ENCODE measurements around the gene DUSP10. TPM values are rescaled to one million over a fixed set of nuclear protein-coding genes. Genes with fewer than 3 reads are reported as not detected.
A peak's percentile ranks its signal among the peaks of the same experiment; 100 is the strongest.

DUSP10 gene
- total RNA-seq: 10 to 100 TPM; 11.4 to 19.9 (median 15.7) TPM
- polyA plus RNA-seq: 1 to 10 TPM; 2.5 to 4.1 (median 3.6) TPM

DNA sequence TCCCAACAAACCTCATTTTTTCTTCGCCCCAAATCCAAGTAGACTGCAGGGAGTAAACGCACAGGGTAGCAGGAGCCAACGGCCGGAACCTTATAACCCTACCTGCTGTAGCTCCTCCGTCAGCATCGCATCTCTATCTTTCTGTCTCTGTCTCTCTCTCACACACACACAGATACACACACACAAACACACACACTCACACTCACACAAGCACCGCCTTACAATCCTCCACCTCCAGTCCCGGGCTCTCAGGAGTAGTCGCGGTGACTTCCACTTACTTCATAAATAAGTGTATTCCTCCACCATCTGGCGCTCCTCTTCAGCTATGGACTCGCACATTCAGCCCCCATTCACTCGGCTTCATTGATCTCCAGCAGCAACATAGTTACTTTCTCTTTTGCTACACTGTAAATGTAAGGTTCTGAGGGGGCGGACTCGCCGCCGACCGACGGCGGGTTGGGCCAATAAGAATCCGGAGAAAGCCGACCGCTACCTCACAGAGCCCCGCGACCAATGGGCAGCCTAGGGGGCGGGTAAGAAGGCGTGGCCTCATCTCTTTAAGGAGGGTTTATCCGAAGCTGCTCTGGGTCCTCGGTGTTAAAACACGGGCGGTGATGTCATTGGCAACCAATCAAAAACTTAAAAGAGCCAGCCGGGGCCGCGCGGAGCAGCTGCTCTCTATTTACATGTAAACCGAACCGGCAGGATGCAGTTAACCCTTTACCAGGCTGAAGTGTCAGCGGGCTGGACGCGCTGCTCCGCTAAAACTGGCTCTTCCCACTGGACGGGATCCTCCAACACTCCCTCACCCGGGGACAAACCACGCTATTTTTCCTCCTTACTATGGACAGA, at the start of gene DUSP10:
TSS of gene DUSP10 (minus strand) at position 387 of the 852 bp plus-strand sequence. CDS start 2,345 bp downstream, outside the sequence.
- DNase-seq: peak; percentile 100
- no peaks in the 10 kb centered on the region for H3K27me3 ChIP-seq
- no peaks in the 10 kb centered on the region for H3K9me3 ChIP-seq
- intact Hi-C loops (cut with DNase I): loop anchor here (2.0 to 10.0 kb wide), 10 partner anchors 33 to 863 kb away; partner anchors contain the start of gene HLX
- peak in 2 of 4 donors; percentile 44 to 58 for TF ChIP-seq EP300 (IDR thresholded peaks at IDR 0.05)
- peak; percentile 88 to 95 for TF ChIP-seq POLR2A (IDR thresholded peaks at IDR 0.05)
- TF ChIP-seq, protein P1, sequence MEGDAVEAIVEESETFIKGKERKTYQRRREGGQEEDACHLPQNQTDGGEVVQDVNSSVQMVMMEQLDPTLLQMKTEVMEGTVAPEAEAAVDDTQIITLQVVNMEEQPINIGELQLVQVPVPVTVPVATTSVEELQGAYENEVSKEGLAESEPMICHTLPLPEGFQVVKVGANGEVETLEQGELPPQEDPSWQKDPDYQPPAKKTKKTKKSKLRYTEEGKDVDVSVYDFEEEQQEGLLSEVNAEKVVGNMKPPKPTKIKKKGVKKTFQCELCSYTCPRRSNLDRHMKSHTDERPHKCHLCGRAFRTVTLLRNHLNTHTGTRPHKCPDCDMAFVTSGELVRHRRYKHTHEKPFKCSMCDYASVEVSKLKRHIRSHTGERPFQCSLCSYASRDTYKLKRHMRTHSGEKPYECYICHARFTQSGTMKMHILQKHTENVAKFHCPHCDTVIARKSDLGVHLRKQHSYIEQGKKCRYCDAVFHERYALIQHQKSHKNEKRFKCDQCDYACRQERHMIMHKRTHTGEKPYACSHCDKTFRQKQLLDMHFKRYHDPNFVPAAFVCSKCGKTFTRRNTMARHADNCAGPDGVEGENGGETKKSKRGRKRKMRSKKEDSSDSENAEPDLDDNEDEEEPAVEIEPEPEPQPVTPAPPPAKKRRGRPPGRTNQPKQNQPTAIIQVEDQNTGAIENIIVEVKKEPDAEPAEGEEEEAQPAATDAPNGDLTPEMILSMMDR (IDR thresholded peaks at IDR 0.05): no peak
- TF ChIP-seq POLR2AphosphoS5 (IDR thresholded peaks at IDR 0.05): peak; percentile 93 to 100 (median 96)
- peak within 1 kb of the TSS; percentile 67 to 82 (median 70) for H3K4me3 ChIP-seq
- peak within 1 kb of the TSS; percentile 96 to 99 (median 97) for H3K27ac ChIP-seq
- WGBS, 2 donors: 0% methylated on average over 44 of the region's 44 CpGs
- peaks cover 0 to 45% (median 36%) of the 10 kb centered on the region in 4 donors for H3K4me1 ChIP-seq
- H3K36me3 ChIP-seq: peaks cover 0 to 9% (median 0%) of the 10 kb centered on the region in 4 donors

DNA sequence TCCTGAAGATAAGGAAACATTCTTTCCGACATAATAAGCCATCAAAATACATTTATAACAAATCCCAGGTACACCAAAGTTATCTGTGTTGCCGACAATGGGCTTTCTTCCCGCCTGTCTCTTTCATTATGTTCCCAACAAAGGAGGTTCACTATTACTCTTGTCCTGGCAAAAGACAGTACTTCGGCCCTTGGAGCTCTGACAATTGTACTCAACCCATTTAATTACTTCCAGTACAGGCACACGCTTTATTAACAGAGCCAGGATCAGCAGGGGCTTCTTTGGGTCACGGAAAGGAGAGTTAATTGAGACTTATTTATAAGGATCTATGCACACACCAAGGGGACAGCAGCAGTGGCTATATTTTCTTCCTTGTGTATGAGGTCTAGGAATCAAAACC, 46.6 kb upstream of the DUSP10 start:
- TF ChIP-seq EP300 (IDR thresholded peaks at IDR 0.05): no peak
- TF ChIP-seq POLR2AphosphoS5 (IDR thresholded peaks at IDR 0.05): no peak
- TF ChIP-seq POLR2A (IDR thresholded peaks at IDR 0.05): no peak
- TF ChIP-seq, protein P1 (IDR thresholded peaks at IDR 0.05): no peak
- no peaks in the 10 kb centered on the region for H3K9me3 ChIP-seq
- intact Hi-C loops (cut with DNase I): no loop called here
- H3K27me3 ChIP-seq: no peaks in the 10 kb centered on the region
- no peaks in the 10 kb centered on the region for H3K36me3 ChIP-seq
- no peaks in the 10 kb centered on the region for H3K4me1 ChIP-seq
- H3K4me3 ChIP-seq: no peak overlapping the region
- H3K27ac ChIP-seq: no peak overlapping the region
- no peak for DNase-seq
- WGBS, 2 donors: 79 to 88% methylated on average over 6 of the region's 6 CpGs

DNA sequence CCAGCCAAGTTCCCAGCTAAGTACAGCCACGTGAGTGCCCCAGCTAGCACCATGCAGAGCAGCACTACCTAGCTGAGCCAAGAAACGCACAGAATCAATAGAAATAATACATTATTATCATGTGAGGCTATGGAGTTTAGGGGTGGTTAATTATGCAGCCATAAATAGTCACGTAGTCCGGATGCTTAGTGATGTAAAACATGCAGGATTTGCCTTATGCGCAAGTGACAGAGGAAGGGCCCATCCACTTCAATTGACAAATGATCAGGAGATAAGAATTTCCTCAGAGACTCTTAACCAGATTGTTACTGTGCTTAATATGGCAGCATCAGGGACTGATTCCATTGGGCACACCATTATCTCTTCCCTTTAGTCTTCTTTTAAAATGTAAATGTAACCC, 44.8 kb upstream of the DUSP10 start:
- H3K27me3 ChIP-seq: no peaks in the 10 kb centered on the region
- TF ChIP-seq POLR2AphosphoS5 (IDR thresholded peaks at IDR 0.05) (no peak), EP300 (IDR thresholded peaks at IDR 0.05) (no peak), POLR2A (IDR thresholded peaks at IDR 0.05) (no peak)
- TF ChIP-seq, protein P1 (IDR thresholded peaks at IDR 0.05): no peak
- no peak for DNase-seq
- no peak overlapping the region for H3K4me3 ChIP-seq
- WGBS, 2 donors: 88 to 95% methylated on average over 5 of the region's 5 CpGs
- no peaks in the 10 kb centered on the region for H3K9me3 ChIP-seq
- no peak overlapping the region for H3K27ac ChIP-seq
- H3K4me1 ChIP-seq: no peaks in the 10 kb centered on the region
- no peaks in the 10 kb centered on the region for H3K36me3 ChIP-seq
- intact Hi-C loops (cut with DNase I): no loop called here

DNA sequence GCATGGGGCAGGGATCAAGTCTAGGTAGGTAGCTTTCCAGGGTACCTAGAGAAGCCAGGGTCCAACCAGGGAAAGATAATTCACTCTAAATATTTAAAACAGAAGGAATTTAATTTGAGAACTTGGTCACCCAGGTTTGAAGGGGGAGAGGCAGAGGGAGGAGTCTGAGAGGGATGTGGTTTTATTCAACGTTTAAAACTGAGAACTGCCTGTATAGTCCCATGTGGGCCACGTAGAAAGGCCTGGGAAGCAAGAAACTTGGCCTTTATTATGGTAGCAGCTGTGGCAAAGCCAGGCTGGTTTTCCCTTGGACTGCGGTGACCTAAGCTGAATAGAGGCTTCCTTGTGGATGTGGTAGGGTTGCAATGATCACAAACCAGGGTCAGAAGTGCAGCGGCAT, 42.0 kb upstream of the DUSP10 start:
- WGBS, 2 donors: 53 to 69% methylated on average over 4 of the region's 4 CpGs
- Histone ChIP-seq H3K27me3 (no peaks in the 10 kb centered on the region), H3K36me3 (no peaks in the 10 kb centered on the region), H3K4me3 (no peak overlapping the region), H3K9me3 (no peaks in the 10 kb centered on the region), H3K4me1 (no peaks in the 10 kb centered on the region), H3K27ac (no peak overlapping the region)
- TF ChIP-seq, protein P1 (IDR thresholded peaks at IDR 0.05): no peak
- no peak for TF ChIP-seq POLR2A (IDR thresholded peaks at IDR 0.05)
- TF ChIP-seq EP300 (IDR thresholded peaks at IDR 0.05): no peak
- TF ChIP-seq POLR2AphosphoS5 (IDR thresholded peaks at IDR 0.05): no peak
- intact Hi-C loops (cut with DNase I): no loop called here
- no peak for DNase-seq
